ENCODE data around the gene MCCC1.
"Not testable (repeated sequence)": the region's sequence is repeated elsewhere in the genome, so short reads cannot be mapped to it uniquely, and the experiment has no call there.

The MCCC1 gene

GRCh38 chr3:183038757-183039156 lies 60.5 kb downstream of the MCCC1 start:
- no peak for DNase-seq

GRCh38 chr3:183038221-183038620 lies 61.1 kb downstream of the MCCC1 start:
- no peak for DNase-seq

- DNase-seq, result no peak
Measured at GRCh38 chr3:183033746-183034145, 65.5 kb downstream of the MCCC1 start.

GRCh38 chr3:183032880-183033555 lies 66.3 kb downstream of the MCCC1 start:
- DNase-seq, result no peak

- DNase-seq, result no peak
Measured at GRCh38 chr3:183031826-183032225, 67.5 kb downstream of the MCCC1 start.

- no peak for DNase-seq
Measured at GRCh38 chr3:183028416-183028815, 70.9 kb downstream of the MCCC1 start.

- DNase-seq, result no peak
Measured at GRCh38 chr3:183027276-183027675, 72.0 kb downstream of the MCCC1 start.

- DNase-seq, result no peak
Measured at GRCh38 chr3:183022936-183023516, 76.3 kb downstream of the MCCC1 start.

- DNase-seq, result no peak
Measured at GRCh38 chr3:183018421-183019192, 80.7 kb downstream of the MCCC1 start.

- DNase-seq, result no peak
Measured at GRCh38 chr3:183015185-183015584, 84.1 kb downstream of the MCCC1 start.

- no peak for DNase-seq
Measured at GRCh38 chr3:183013856-183014255, 85.4 kb downstream of the MCCC1 start.

- no peak for DNase-seq
Measured at GRCh38 chr3:183013074-183013473, 86.2 kb downstream of the MCCC1 start.

- DNase-seq, result no peak
Measured at GRCh38 chr3:183008800-183009199, 90.5 kb downstream of the MCCC1 start.

GRCh38 chr3:183008303-183008702 lies 91.0 kb downstream of the MCCC1 start:
- no peak for DNase-seq

GRCh38 chr3:183006396-183007002 lies 92.8 kb downstream of the MCCC1 start:
- DNase-seq, result no peak

GRCh38 chr3:182999767-183000166 lies 99.5 kb downstream of the MCCC1 start:
- DNase-seq, result no peak

- DNase-seq, result not testable (repeated sequence)
Measured at GRCh38 chr3:182993486-182994201, 105.7 kb downstream of the MCCC1 start.

GRCh38 chr3:182989566-182989965 lies 109.7 kb downstream of the MCCC1 start:
- no peak for DNase-seq

GRCh38 chr3:182986021-182986420 lies 113.3 kb downstream of the MCCC1 start:
- no peak for DNase-seq

- no peak for DNase-seq
Measured at GRCh38 chr3:182983876-182984275, 115.4 kb downstream of the MCCC1 start.

- DNase-seq, result no peak
Measured at GRCh38 chr3:182981038-182981380, 118.3 kb downstream of the MCCC1 start.

- DNase-seq, result peak; percentile 88 to 91
Measured at GRCh38 chr3:182980204-182981037, 118.9 kb downstream of the MCCC1 start, which contains the start of gene DCUN1D1. DCUN1D1 (minus strand) TSS chr3:182980538; CDS start chr3:182980489, 49 bp downstream.

Measured in activated T-cell treated with anti-CD3 and anti-CD28 coated beads, Interleukin-2, amount 50 U/mL, for 48 hours (primary cell).